Mucosa of rectum (tissue), 2 donors: ENCODE data around the gene SHC4.

ENCODE experiments used
- H3K27ac ChIP-seq, 2 donors: one replicate each; pipeline ENCODE4 v1.7.0; 2013; ENCODE audit warnings: inconsistent platforms in 2 of 2, low read depth in 2 of 2, low read length in 2 of 2
- H3K27me3 ChIP-seq, 2 donors: one replicate each; pipeline ENCODE4 v1.7.0; 2013; ENCODE audit warnings: low read length in 2 of 2; ENCODE audit not compliant: control insufficient read depth in 2 of 2, insufficient read depth in 2 of 2
- H3K36me3 ChIP-seq, 2 donors: one replicate each; pipeline ENCODE4 v1.7.0; 2013; ENCODE audit warnings: low read length in 2 of 2; ENCODE audit not compliant: control insufficient read depth in 2 of 2, insufficient read depth in 2 of 2
- H3K4me1 ChIP-seq, 2 donors: one replicate each; pipeline ENCODE4 v1.7.0; 2013; ENCODE audit warnings: low read length in 2 of 2, mild to moderate bottlenecking in 1 of 2; ENCODE audit not compliant: control insufficient read depth in 2 of 2, insufficient read depth in 2 of 2
- H3K4me3 ChIP-seq, 2 donors: one replicate each; pipeline ENCODE4 v1.7.0; 2013; ENCODE audit warnings: low read length in 2 of 2
- H3K9ac ChIP-seq, 2 donors: one replicate each; pipeline ENCODE4 v1.7.0; 2013; ENCODE audit warnings: low read length in 2 of 2, low read depth in 1 of 2, mild to moderate bottlenecking in 1 of 2
- H3K9me3 ChIP-seq, 2 donors: one replicate each; pipeline ENCODE4 v1.7.0; 2013; ENCODE audit warnings: low read length in 2 of 2; ENCODE audit not compliant: control insufficient read depth in 2 of 2
- donor health status: healthy.
- donor health status: Normal muscosa, but diverticular disease.

Gene SHC4

DNA sequence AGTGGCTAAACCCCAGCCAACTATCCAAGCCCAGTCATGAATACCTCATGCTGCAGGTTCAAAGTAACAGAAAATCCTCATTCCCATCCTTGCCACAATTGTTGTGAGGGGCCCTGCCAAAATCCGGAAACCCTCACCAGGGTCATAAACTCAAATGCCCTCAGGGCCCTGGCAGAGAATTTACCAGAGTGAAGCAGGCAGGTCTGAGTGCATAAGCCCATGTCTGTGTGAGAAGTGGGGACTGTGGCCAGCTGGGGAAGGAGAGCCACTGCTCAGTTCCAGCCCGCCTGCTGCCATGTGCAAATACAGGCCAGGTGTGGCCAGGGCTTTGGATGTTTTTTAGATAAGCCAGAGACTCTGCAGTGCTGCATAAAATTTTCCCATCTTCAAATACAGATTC is 159.8 kb downstream of the SHC4 start:
- Histone ChIP-seq H3K27me3 (no peaks in the 10 kb centered on the region), H3K9me3 (no peaks in the 10 kb centered on the region), H3K27ac (no peak overlapping the region), H3K36me3 (peaks cover 0 to 6% of the 10 kb centered on the region in 2 donors), H3K4me1 (peaks cover 4 to 5% of the 10 kb centered on the region in 2 donors), H3K4me3 (no peak overlapping the region), H3K9ac (no peak overlapping the region)

DNA sequence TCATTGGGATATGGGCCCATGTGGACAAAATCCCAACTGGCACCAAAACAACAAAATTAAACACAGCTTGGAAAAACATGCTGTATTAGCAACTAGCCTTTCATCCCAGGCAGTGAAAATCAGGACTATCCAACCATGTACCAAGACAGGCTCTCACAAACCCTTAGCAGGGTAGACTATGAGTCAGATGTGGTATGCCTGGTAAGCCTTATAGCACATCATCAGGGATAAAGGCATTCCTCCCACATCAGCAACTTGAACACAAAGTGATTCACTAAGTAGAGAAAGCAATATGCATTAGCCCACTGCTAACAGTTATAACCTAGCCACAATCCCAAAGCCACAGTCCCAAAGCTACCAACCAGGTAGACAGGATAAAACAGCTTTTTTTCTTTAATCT is 160.9 kb downstream of the SHC4 start:
- Histone ChIP-seq H3K9ac (no peak overlapping the region), H3K36me3 (peaks cover 0 to 6% of the 10 kb centered on the region in 2 donors), H3K9me3 (no peaks in the 10 kb centered on the region), H3K27me3 (no peaks in the 10 kb centered on the region), H3K27ac (no peak overlapping the region), H3K4me3 (no peak overlapping the region), H3K4me1 (peaks cover 4 to 5% of the 10 kb centered on the region in 2 donors)

DNA sequence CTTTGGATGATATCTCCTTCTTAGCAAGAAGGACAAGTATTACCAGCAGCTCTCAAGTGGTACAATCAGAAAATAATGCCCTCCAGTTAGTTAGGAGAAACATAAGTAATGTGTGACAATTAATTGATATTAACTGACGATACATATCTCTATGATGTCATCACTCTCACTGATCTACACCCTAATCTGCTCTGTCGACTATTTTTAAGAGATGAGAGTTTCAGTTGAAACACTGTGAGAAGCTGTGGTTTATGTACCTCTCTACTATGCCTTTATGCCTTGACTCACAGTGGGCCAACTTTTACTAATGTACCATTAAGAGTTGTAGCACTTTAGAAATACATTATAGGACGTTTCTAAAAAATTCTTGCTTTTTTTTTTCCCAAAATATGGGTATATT is 161.5 kb downstream of the SHC4 start:
- Histone ChIP-seq H3K27me3 (no peaks in the 10 kb centered on the region), H3K9me3 (no peaks in the 10 kb centered on the region), H3K27ac (no peak overlapping the region), H3K9ac (no peak overlapping the region), H3K4me1 (peaks cover 4 to 5% of the 10 kb centered on the region in 2 donors), H3K4me3 (no peak overlapping the region), H3K36me3 (peaks cover 0 to 6% of the 10 kb centered on the region in 2 donors)

DNA sequence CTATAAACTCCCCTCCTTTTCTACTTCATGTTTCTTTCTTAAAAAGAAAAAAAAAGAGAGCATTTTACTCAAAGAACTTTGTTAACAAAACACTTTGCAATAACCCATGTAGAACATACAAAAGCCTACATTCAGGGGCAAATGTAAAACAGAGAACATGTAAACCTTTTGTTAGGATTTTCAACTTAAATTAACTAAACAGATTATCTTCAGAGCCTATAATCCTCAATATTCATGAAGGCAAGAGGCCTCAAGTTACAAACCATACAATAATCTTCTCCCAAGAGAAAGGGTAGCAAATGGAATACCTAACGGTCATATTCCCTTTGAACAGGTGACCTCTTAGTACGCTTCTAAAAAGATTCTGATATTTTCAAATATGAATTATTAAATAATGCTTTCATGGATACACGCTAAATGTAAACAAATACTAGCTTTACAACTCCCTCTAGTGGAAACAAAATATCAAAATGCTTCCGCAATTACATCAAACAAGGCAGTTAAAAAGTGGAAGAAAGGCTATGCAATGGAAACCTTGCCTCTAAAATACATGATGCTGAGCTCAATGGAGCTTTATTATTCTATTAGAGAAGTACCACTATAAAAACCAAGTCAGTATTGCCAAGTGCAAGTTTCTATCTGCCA is 162.8 kb downstream of the SHC4 start:
- no peak overlapping the region for H3K27ac ChIP-seq
- H3K4me3 ChIP-seq, result no peak overlapping the region
- no peak overlapping the region for H3K9ac ChIP-seq
- H3K4me1 ChIP-seq, result peaks cover 4 to 5% of the 10 kb centered on the region in 2 donors
- H3K27me3 ChIP-seq, result no peaks in the 10 kb centered on the region
- peaks cover 0 to 6% of the 10 kb centered on the region in 2 donors for H3K36me3 ChIP-seq
- no peaks in the 10 kb centered on the region for H3K9me3 ChIP-seq

DNA sequence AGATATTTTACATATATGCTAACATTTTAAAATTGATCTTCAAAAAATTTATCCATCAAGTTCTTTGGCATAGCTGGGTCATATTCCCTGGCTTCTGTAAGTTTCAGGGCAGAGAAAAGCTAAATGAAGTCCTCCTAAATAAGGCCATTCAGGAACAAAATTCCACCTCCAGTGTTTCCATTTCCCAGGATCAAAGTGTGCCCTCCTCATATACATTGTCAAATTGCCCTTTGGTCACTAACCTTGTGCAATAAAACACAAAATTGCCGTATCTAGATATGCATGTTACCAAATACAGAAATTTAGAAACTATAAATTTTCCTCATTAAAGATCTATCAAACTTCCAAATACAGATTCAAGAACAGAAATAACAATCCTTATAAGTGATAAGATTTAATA is 163.5 kb downstream of the SHC4 start:
- H3K9me3 ChIP-seq, result no peaks in the 10 kb centered on the region
- H3K27ac ChIP-seq, result no peak overlapping the region
- H3K27me3 ChIP-seq, result no peaks in the 10 kb centered on the region
- H3K9ac ChIP-seq, result no peak overlapping the region
- peaks cover 0 to 6% of the 10 kb centered on the region in 2 donors for H3K36me3 ChIP-seq
- H3K4me1 ChIP-seq, result peaks cover 4 to 5% of the 10 kb centered on the region in 2 donors
- no peak overlapping the region for H3K4me3 ChIP-seq

DNA sequence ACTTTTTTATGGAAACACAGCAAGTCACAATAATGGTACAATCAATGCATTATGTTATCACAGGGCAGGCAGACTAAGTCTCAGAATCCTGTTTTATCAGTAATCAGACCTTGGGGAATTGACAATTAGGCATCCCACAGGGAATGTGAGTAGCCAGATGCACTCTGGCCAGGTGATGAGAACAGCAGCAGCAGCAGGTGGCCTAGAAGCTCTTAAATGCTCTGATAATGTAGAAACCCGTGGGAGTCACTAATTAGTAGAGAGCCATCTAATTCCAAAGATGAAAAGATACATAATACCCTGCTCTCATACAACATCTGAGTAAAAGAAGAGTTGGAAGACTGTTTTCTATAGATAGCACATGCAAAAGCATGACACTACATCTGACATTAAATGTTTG is 165.4 kb downstream of the SHC4 start:
- Histone ChIP-seq H3K4me3 (no peak overlapping the region), H3K27me3 (no peaks in the 10 kb centered on the region)

DNA sequence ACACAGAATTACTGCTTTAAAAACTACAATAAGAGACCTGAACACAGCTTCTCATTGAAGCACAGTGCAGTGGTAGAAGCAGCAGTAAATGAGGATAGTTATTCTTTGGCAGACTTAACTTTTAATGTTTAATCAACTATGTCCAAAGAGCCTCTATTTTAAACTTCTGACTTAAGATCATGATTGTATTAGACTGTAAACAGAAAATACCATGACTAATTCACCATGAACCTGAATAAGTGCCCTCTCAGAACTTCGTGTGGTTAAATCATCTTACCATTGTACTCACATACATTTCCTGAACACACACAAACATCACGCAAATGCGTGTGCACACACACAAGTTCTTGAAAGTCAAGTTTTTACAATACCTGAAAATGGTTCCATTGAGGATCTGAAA is 166.8 kb downstream of the SHC4 start:
- no peak overlapping the region for H3K4me3 ChIP-seq
- peaks cover 4 to 9% of the 10 kb centered on the region in 2 donors for H3K4me1 ChIP-seq
- H3K27me3 ChIP-seq, result no peaks in the 10 kb centered on the region
- H3K27ac ChIP-seq, result no peak overlapping the region
- H3K36me3 ChIP-seq, result peaks cover 0 to 3% of the 10 kb centered on the region in 2 donors
- no peaks in the 10 kb centered on the region for H3K9me3 ChIP-seq
- no peak overlapping the region for H3K9ac ChIP-seq

More for the DNA sequence above, 165.4 kb downstream of the SHC4 start:
- Histone ChIP-seq H3K27ac (no peak overlapping the region), H3K9me3 (no peaks in the 10 kb centered on the region), H3K4me1 (peaks cover 4 to 9% of the 10 kb centered on the region in 2 donors), H3K36me3 (no peaks in the 10 kb centered on the region), H3K9ac (no peak overlapping the region)

DNA sequence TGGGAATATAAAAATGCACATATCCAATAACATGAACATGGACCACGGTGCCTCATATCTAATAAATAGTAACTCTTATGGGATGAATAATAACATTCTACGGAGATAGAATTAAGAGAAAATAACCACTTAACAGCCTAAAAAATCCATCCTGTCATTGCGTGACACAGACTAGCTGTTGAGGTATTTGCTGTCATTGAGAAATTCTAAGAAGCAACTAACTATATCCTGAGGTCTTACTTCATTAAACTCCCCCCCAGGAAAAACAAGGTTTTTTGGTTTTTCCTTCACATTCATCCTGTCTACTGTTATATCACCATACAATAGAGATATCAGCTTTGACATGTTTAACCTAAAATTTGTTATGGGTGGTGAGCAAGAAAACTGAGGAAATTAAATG is 167.2 kb downstream of the SHC4 start:
- Histone ChIP-seq H3K4me1 (peaks cover 4 to 9% of the 10 kb centered on the region in 2 donors), H3K36me3 (peaks cover 0 to 3% of the 10 kb centered on the region in 2 donors), H3K27ac (no peak overlapping the region), H3K9me3 (no peaks in the 10 kb centered on the region), H3K9ac (no peak overlapping the region), H3K4me3 (no peak overlapping the region), H3K27me3 (no peaks in the 10 kb centered on the region)

DNA sequence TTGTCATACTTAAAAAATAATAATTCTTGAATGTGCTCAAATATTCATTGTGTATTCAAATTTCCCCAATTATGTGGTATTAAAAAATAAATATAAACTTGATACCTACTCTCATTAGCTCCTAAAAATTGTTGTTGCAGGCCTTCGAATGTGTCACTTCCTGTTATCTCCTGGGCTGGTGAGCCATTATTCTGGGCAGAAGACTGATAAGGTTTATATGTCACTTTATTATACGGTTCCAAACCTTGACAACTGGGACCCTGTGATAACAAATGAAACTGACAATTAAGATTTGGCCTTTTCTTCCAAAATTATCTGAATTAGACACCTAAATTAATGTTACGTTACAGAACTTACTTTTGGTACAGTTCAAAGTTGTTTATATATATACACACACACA is 167.8 kb downstream of the SHC4 start:
- H3K9ac ChIP-seq, result no peak overlapping the region
- H3K36me3 ChIP-seq, result peaks cover 0 to 3% of the 10 kb centered on the region in 2 donors
- H3K4me3 ChIP-seq, result no peak overlapping the region
- H3K4me1 ChIP-seq, result peaks cover 3 to 9% of the 10 kb centered on the region in 2 donors
- H3K27me3 ChIP-seq, result no peaks in the 10 kb centered on the region
- no peaks in the 10 kb centered on the region for H3K9me3 ChIP-seq
- no peak overlapping the region for H3K27ac ChIP-seq

DNA sequence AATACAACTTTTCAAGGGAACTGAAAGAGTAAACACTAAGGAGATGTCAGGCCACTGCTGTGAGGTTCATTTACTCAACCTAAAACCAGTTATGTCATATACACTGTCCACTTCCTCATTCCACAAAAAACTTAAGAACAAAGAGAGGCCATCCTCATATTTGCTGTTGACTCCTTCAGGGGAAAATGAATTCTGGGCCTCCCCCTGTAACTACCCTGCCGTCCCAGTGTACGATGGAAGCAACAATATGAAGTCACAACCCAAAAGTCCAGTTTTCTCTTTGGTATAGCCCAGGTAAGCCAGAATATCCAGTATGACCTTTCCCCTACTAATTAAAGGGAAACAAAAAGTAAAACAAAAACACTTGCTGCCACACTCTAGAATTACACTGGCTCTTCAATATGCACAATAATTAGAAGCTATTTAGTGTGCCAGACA is 169.0 kb downstream of the SHC4 start:
- H3K36me3 ChIP-seq, result peaks cover 3 to 6% of the 10 kb centered on the region in 2 donors
- H3K27ac ChIP-seq, result peak overlapping the region in 1 of 2 donors; percentile 46
- no peaks in the 10 kb centered on the region for H3K9me3 ChIP-seq
- peaks cover 0 to 4% of the 10 kb centered on the region in 2 donors for H3K4me1 ChIP-seq
- no peak overlapping the region for H3K4me3 ChIP-seq
- H3K27me3 ChIP-seq, result no peaks in the 10 kb centered on the region
- peak overlapping the region in 1 of 2 donors; percentile 9 for H3K9ac ChIP-seq
